Adrenal gland (tissue), 5 donors: ENCODE results near the gene RGL1.

Experiments
- POLR2A ChIP-seq, 2 donors: fragments of 450-650 bp; IDR thresholded peaks; one replicate each; pipeline ENCODE4 v1.6.1; 2017; ENCODE audit warnings: antibody characterized with exemption in 2 of 2, mild to moderate bottlenecking in 2 of 2, moderate library complexity in 1 of 2
- TF ChIP-seq, protein P1 (sequence below), 6 experiments: fragments of 450-650 bp in 4 of 6; fragments of 200-600 bp in 2 of 6; sonication (generic) in 1 of 6; IDR thresholded peaks; 1 replicate in 5 of 6; 2 replicates in 1 of 6; pipeline versions ENCODE4 v1.5.1 to v1.8.0; 2016 to 2021; ENCODE audit warnings: antibody characterized with exemption in 6 of 6, mild to moderate bottlenecking in 2 of 6, moderate library complexity in 1 of 6
- donor health status: DM: no; HTN: no; CAD: no.

DNA sequence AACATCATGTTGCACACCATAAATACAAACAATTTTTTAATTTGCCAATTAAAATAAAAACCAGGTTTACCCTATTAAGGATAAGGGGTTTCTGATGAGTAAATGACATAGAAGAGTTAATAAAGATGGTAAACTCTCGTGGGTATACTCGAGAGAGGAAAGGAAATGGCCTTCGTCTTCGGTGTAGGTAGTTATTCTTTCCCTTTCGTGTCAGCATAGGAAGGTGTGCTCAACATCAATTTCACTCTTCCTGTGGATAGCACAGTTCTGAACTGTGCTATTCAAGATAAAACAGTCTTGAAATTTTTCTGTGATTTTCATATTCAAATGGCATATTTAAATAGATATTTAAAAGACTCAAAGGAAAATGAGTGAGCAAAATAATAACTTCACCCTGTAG is 98.2 kb downstream of the RGL1 start:
- TF ChIP-seq, protein P1, sequence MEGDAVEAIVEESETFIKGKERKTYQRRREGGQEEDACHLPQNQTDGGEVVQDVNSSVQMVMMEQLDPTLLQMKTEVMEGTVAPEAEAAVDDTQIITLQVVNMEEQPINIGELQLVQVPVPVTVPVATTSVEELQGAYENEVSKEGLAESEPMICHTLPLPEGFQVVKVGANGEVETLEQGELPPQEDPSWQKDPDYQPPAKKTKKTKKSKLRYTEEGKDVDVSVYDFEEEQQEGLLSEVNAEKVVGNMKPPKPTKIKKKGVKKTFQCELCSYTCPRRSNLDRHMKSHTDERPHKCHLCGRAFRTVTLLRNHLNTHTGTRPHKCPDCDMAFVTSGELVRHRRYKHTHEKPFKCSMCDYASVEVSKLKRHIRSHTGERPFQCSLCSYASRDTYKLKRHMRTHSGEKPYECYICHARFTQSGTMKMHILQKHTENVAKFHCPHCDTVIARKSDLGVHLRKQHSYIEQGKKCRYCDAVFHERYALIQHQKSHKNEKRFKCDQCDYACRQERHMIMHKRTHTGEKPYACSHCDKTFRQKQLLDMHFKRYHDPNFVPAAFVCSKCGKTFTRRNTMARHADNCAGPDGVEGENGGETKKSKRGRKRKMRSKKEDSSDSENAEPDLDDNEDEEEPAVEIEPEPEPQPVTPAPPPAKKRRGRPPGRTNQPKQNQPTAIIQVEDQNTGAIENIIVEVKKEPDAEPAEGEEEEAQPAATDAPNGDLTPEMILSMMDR (IDR thresholded peaks at IDR 0.05), result no peak
- TF ChIP-seq POLR2A (IDR thresholded peaks at IDR 0.05), result no peak
